Right lung (tissue), 5 donors: ENCODE results near the gene EPHB3. TPM values are rescaled to one million over a fixed set of nuclear protein-coding genes. Genes with fewer than 3 reads are reported as not detected.
"Not testable (repeated sequence)": the region's sequence is repeated elsewhere in the genome, so short reads cannot be mapped to it uniquely, and the experiment has no call there.

Experiments
- DNase-seq, 2 donors: peaks; one replicate each; pipeline ENCODE4 v3.0.0-alpha.2; 2013
- polyA plus RNA-seq, 5 donors: library from polyadenylated mRNA; unstranded; fragments of 120-200 nt; gene quantifications; one replicate each; pipeline versions ENCODE4 v1.2.1 to v1.2.3, GENCODE V29; 2013; ENCODE audit warnings: inconsistent platforms in 1 of 5, low replicate concordance in 1 of 5; ENCODE audit not compliant: insufficient read length in 5 of 5, insufficient read depth in 1 of 5

The EPHB3 gene
- polyA plus RNA-seq, 5 donors = 17.7 to 35.0 (median 25.2) TPM

- no peak for DNase-seq
Measured at GRCh38 chr3:184618811-184619210, 57.2 kb downstream of the EPHB3 start.

DNA sequence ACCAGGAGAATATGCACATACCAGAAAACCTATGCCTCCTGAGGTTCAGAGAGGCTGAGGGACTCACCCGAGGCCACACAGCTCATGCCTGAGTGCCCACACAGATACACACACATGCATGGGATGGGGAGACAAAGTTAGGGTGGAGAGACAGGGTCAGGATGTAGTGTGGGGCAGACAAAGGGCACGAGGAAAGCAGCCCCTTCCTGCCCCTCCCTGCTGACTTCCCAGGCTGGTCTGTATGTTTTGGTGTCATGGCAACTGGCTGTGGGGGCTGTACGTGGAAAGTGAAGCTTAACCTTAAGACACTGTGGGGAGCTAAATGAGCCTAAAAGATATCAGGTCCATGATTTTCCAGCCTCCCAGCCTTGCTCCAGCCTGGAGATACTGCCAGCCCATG lies 57.8 kb downstream of the EPHB3 start:
- no peak for DNase-seq

DNA sequence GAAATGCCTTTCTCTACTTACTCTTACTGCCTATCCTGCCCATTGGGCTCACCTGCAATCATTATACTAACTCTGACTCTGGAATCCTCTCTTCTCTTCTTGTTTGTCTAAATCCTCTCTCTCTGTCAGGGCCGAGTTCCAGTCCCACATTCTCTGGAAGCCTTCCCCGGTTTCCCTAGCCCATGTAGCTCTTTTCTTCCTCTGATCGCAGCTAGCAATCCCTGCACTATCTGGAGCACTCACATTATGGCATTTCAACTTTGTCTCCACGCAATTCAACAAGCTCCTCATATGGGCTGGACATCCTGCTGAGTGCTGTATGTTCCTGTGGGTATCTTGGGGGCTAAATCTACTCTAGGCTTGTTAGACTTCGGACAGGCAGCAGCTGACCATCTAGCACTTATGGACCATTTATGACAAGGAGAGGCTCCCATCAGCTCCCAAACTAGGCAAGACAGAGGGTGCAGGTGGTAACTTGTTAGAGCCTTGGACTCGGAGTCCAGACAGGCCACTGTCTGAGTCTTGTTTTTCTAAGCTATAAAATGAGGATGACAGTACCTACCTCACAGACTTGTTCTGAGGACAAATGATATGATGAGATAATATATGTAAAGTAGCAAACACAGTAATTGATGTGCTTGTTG lies 58.3 kb downstream of the EPHB3 start:
- no peak for DNase-seq

GRCh38 chr3:184620475-184621119 lies 59.0 kb downstream of the EPHB3 start:
- DNase-seq = no peak

- not testable (repeated sequence) for DNase-seq
Measured at GRCh38 chr3:184622156-184622555, 60.6 kb downstream of the EPHB3 start.

DNA sequence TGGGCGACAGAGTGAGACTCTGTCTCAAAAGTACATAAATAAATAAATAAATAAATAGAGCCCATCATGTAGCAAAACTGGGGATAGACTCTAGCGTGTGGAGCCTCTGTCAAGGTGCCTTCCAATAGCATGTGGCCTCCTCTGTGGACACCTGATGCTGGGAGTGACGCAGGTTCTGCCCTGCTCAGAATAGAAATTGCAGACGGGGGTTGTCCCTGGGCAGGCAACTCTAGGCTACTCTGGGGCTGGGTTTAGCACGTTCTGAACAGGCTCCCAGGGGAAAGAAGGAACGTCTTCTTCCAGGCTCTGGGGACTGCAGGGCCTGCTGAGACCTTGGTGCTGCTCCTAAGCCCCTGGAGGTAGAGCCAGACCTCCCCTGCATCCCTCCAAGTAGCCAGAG lies 65.3 kb downstream of the EPHB3 start:
- no peak for DNase-seq

DNA sequence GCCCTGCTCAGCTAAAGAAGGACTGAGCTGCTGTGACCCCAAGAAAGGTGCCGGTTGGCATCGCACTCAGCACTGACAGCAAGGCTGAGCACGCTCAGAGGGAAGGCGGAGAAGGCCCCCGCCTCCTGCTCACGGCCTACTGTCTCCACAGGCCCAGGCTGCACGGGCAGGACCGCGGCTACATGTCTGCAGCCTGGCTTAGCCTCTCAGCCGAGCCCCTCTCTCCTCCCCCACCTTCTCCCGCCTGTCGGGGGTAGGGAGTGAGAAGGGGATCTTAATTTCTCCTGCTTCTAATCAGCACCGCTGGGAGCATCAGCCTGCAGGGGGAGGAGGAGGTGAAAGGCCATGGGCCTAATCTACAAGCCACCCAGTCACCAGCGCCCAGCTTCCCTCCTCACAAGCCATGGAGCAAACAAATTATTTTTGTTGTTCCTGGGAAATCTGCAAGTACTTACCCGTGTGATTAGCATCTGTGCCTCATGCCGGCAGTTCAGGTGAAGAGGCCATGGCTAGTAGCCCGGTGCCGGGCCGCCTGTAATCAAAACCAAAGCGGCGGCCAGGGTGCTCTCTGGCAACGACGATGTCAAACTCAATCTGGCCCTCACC lies 68.1 kb downstream of the EPHB3 start:
- DNase-seq = no peak

- no peak for DNase-seq
Measured at GRCh38 chr3:184630861-184631471, 69.4 kb downstream of the EPHB3 start.

- no peak for DNase-seq
Measured at GRCh38 chr3:184631472-184631861, 69.9 kb downstream of the EPHB3 start.

Other genes starting within 250 kb of the EPHB3 start
- gene EIF4G1, start 247.2 kb upstream of the EPHB3 start, polyA plus RNA-seq = 100 to 1,000 TPM; 141 to 216 (median 161) TPM
- 10 to 100 TPM in 4 of 5 donors, 1 to 10 TPM in 1; 10.0 to 17.4 (median 15.7) TPM for gene FAM131A, start 224.2 kb upstream of the EPHB3 start, polyA plus RNA-seq
- 10 to 100 TPM in 2 of 5 donors, 1 to 10 TPM in 3; 8.6 to 12.5 (median 9.8) TPM for gene CLCN2, start 200.2 kb upstream of the EPHB3 start, polyA plus RNA-seq
- gene POLR2H, start 200.1 kb upstream of the EPHB3 start, polyA plus RNA-seq = 10 to 100 TPM; 80.2 to 98.2 (median 89.6) TPM
- gene THPO, start 183.6 kb upstream of the EPHB3 start, polyA plus RNA-seq = 1 to 10 TPM; 1.1 to 2.4 (median 1.7) TPM
- 10 to 100 TPM; 11.6 to 15.4 (median 15.0) TPM for gene CHRD, start 181.7 kb upstream of the EPHB3 start, polyA plus RNA-seq
- 10 to 100 TPM; 52.0 to 66.9 (median 54.7) TPM for gene MAGEF1, start 150.3 kb downstream of the EPHB3 start, polyA plus RNA-seq